Embryonic facial prominence (tissue), 1 donor: ENCODE measurements around the gene COL16A1.
A peak's percentile ranks its signal among the peaks of the same experiment; 100 is the strongest.

Experiments used
- DNase-seq: peaks from one replicate; pipeline ENCODE4 v3.0.0-alpha.2; 2016; ENCODE audit errors: extremely low spot score

COL16A1 gene

DNA sequence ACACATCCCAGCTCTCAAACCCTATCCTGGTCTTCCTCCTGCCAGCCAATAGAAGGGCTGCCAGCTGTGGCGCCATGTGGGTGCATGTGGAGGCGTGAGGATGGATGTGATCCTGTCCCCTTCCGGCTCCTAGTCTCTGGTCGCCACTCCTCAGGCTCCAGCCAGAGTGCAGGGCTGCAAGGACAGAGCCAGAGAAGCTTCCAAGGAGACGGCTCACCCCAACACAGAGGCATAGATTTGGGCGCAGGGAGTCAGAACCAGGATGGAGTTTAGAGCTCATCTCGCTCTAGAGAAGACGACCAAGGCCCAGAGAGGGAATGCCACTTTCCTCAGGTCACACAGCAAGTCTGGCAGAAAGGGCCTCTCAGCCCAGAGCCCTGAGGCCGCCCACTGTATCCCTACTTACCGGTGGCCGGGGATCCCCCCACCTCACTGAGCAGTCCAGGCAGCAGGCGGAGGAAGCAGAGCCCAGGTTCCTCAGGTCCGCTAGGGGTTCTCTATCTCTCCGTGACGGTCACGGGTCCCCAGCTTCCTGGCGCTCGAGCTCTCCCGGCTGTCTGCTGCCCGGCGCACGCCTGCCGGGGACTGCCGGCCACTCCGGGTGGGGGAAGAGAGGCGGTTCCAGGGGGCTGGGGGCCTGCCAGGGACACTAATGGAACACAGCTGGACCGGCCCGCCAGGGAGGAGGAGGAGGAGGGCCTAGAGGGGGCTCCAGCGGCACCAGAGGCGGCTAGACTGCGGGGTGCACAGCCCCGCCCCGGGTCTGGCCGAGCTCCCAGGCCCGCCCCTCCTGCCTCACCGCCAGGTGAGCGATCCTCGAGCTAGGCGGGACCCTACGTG lies at the start of gene COL16A1:
Gene COL16A1, minus strand, starts transcription at position 587 of the 840 bp plus-strand sequence. CDS start 1,824 bp downstream, outside the sequence.
- peak; percentile 51 for DNase-seq

DNA sequence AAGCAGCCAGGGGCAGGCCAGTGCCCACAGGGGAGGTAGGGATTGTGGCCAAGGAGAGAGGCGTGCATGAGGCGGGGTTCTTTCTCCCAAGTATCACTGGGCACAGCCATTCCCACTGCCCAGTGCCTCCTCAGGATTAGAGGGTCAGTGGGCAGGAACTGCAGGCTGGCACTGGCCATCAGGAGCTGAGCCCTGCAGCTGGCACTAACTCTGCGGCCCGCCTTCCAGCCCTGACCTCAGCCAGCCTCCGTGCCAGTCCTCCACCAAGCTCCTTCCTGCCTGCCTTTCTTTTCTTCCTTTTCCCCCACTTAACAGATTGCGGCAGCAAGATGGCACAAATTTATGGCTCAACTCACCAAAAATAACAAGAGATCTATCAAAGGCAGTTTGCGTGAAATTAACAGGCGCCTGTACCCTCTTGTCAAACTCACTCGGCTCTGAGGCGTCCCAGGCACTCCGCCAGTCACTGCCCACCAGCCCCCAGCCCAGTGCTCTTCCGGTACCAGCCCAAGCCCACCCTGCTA lies 49.2 kb upstream of the COL16A1 start:
- DNase-seq: no peak

DNA sequence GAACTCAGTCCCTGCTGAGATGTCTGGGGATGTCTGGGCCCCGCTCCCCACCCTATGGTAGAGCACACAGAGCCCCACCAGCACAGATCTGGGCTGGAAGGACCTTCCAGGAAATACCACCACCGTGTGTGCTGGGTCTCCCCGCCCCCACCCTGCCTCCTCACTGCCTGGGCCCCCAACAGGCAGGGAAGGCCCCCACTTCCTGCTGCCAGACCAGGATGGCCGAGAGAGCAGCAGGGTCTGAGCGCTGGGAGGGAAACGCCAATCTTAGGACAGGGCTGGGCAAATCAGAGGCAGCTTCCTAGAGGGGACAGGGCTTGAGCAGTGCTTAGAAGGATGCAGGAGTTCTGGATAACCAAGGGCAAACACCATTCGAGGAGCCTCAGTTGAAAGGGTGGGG lies 48.4 kb upstream of the COL16A1 start:
- no peak for DNase-seq

DNA sequence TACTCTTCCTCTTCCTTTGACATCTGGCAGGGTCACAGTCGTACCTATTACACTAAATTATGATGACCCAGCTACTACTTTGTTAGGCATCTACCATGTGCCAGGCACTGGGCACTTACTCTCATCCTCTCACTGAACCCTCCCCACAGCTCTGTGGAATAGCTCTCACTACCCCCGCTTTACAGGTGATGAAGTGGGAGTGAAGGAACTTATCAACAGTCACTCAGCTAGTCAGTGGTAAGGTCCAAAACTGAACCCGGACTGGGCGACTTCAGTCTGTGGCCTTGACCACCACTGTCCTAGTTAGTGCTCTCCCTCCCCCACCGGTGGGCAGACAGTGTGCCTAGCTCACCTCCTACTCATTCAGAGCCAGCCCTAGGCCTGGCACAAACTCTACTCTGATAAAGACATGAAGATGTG lies 48.0 kb upstream of the COL16A1 start:
- no peak for DNase-seq

DNA sequence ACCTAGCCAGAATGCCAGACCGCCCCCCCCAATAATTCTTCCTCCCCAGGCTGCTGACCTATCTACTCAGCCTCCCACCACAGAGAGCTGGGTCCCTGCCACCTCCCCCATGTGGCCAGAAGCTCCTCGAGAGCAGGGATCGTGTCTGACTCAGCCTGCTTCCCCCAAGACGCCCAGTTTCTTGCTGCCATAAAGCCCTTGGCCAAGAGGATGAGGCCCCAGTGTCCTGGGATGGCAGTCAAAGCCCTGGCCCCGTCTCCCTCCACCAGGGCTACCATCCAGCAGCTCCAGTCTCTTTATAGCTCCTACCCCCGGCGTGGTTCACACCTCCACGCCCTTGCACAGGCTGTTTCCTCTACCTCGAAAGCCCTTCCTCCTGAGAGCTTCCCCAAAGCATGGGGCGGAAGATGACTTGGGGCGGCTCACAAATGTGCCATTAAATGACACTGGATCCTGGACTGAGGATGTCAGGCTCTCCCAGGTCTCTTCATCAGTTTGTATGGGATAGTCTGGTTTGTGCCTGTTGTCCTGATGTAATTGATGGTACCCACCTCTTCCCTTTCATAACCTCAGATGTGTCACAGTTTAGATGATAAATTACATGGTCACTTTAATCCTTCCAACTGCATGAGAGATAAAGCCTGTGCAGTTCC lies 47.2 kb upstream of the COL16A1 start:
- DNase-seq: no peak

DNA sequence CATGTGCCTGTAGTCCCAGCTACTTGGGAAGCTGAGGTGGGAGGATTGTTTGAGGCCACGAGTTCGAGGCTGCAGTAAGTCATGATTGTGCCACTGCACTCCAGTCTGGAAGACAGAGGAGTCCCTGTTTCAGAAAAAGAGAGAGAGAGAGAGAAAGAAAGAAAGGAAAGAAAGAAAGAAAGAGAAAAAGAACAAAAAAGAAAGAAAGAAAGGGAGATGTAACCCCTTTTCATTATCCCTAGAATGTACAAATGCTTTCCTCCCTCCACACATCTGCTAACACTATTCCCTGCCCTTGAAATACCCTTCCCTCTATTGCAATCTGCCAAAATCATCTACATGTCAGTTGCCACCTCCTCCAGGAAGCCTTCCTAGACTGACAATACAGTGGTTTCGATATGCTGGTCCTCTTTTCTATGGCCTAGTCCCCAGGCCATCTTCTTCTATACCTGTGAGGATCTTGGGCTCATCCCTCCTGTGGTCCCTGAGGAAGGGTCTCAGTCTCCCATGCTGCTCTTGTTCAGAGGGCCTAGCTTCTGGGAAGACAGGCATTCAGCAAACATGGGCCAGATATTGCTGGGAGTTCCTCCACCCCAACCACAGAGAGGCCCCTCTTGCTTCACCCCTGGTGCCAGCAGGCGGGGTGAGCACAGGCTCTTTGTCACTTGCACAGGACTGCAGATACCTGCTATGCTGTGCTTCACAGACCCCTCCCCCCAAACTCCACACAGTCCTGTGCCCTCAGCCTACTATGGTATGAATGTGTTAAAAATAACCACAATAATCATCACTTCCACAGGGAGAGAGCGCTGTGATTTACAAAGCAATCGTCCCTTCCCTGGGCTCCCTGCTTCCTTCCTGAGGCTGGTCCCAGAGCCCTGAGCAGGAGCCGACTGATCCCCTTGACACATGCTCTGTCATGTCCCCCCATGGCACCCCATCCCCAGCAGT lies 46.2 kb upstream of the COL16A1 start:
- DNase-seq: no peak

DNA sequence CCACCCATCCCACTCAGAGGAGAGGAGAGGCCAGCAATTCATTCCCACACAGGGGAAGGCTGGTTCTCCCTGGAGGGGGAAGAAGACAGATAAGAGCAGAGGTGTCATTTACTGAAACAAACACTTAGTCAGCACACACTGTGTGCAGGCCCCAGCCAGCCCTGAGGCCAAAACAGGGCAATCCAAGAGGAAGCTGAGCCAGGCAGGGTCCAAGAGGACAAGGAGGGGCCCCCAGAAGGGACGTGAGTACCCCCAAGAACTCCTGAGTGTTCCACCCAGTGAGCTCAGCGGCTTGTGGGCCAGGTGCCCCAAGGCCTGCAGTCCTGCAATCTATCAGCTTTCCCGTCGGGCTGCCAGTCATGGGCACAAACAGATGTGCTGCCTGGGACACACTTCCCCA lies 44.5 kb upstream of the COL16A1 start:
- DNase-seq: no peak

DNA sequence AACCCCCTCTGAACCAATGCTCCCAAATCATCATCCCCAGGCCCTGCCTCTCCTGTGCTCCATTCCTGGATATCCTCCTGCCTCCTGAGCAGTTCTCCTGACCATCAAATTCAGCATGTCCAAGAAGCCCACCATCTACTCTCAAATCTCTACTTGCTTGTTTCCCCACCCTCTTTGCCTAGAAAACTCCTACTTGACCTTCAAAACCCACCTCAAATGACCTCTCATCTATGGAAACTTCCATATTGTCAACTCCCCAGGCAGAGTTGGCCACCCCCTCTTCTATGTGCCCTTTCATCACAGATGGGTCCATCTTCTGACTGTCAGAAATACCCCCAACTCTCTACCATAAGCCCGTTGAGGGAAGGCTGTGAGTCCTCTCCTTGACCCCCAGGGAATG lies 43.5 kb upstream of the COL16A1 start:
- DNase-seq: no peak

DNA sequence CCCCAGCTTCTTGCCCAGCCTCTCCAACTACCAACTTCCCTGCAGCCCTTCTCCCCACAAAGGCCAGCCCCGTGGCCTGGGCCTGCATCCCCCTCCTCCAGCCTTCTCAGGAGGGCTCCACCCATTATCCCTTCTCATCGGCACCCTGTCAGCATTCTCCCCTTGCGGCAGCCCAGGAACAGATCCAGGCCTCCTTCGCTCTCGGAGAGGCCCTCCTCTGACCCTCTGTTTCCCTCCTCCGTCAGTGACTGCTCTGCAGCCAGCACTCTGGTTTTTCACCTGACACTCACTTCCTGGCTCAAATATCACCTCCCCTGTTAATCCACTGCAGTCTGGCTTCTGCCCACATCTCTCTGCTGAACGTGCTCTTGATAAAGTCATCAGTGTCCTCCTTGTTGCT lies 42.9 kb upstream of the COL16A1 start:
- DNase-seq: no peak

DNA sequence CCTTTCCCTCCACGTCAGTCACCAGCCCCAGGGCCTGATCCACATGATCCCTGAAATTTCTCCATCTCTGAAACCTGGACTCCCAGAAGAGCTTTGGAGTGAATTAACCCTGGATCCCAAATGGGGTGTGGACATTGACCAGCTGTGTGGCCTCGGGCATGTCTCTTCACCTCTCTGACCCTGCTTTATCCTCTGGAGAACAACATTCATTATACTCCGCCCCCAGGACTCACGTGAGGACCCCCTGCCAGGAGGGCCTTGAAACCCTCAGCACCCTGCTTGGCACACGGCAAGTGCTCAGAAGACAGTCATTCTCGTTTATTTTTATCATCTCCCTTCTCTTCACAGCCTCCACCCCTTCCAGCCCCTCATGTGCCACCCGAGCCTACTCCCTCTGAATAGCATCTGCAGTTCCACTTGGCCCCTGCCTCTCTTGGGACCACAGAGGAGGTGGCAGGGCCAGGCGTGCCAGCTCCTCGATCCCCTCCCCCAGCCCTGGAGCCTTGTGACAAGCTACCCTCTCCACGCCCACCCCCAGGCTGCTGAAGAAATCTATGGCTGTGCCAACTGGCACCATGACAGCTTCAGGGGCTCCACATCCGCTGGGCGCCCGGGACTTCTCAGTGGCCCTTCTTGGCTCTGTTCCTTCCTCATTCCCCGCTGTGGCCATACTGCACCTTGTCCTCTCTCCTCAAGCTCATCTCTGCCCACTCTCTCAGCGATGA lies 42.3 kb upstream of the COL16A1 start:
- DNase-seq: no peak

DNA sequence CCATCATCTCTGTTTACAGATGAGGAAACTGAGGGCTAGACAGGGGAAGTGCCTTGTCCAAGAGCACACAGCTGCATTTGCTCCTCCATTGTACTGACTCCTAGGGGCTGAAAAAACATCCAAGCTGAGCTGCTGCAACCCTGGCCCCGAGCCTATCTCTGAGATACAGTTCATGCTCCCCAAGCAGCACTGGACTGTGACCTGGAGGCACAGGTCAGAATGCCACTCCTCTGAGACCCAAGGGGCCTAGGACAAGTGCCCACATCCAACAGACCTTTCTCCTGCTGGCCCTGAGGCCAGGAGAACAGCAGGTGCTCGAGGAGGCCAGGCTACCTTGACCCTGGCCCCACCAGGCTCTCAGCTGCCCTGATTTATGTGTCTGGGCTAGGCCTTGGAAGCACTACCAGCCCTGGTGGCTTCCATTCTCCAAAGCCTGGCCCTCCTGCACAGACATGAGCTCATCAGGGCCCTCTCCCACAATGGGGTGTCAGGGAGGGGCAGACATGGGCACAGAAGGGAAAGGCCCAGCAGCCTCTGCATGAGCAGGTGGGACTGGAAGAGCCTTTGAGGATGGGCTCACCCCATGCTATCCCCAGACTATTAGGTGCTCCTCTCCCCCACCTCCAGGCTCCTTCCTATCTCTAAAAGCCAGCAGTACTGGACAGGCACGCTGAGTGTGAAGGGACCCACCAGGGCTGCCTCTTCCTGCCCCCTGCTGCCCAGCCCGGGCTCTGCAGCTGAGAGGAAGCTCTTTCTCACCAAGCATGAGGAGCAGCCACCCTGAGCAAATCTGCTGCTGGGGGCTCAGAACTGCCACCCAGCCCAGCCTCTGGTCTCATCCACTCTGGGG lies 41.5 kb upstream of the COL16A1 start:
- DNase-seq: no peak

DNA sequence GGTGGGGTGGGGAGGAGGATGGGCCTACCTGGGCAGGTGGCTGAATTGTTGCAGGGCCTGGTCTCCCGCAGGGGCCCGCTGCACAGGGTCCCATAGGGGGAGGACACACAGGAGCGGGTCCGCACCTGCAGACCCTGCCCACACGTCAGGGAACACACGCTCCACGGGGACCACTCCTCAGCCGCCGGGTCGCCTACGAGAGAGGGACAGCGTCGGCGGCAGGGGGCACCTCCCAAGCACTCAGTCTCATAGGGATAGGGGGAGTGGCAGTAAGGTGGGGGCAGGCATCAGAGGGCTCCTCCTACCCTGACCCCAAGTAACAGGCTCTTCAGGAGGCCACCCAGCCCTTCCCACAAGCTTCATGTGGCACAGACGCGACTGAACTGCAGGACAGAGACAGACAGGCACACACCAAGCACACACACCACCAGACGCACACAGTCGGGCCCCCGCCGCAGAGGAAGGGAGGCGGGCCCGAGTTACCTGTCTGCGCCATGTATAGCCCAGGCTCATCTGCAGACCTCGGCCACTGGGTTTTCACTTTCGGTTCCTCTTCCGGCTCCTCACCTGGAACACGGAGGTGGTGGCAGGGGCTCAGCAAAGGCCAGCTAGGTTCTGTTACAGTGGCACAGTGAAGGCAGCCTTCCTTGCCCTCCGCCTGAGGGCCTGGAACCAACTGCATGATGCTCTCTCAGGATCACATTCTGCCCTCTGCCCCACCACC lies 40.5 kb upstream of the COL16A1 start:
- no peak for DNase-seq

DNA sequence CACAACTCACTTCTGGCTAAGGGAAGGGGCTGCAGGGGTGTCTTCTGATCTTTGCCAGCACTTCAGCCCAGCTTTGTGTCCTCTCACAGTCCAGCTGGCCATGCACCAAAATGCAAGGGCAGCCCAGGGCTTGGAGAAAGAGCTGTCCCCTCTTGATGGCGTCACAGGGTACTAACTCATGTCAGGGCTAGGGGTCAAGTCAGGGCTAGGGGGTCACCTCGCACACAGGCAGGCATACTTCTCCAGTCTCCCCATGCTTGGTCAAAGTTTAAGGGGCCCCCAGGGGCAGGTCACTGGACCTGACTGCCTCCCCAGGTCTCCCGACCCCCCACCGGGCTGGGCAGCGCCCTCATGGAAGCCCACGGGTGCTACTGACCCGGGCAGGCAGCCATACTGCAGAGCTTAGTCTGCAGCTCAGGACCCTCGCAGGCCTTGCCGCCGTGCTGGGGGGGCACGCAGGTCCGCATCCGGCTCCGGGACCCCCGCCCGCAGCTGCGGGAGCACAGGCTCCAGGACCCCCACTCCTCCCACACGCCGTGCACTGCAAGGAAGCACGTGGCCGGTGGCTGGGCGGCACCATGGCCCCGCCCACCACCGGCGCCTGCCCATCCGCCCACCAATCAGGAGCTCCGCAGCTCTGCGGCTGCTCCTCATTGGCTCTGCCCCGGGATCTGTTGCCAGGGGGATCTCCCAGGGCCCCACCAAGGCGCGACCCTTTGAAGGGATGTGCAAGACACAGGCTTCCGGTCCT lies 38.8 kb upstream of the COL16A1 start:
- DNase-seq: no peak

DNA sequence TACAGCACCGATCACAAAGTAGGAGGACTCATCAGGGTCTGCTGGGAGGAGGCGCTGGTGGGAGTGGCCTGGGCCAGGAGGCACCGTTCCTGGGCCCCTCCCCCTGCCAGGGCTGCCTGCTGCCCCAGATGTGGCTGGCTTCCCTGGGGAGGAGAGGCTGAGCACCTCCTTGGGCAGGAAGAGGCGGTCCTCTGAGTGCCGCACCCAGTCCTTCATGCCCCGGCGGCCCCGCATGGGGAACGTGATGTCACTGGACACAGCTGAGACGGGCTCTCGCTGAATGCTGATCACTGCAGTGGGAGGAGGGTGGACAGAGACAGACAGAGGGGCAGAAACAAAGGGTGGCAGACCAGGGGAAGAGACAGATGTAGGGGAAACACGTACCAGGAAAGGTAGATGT lies 35.5 kb upstream of the COL16A1 start:
- DNase-seq: no peak

DNA sequence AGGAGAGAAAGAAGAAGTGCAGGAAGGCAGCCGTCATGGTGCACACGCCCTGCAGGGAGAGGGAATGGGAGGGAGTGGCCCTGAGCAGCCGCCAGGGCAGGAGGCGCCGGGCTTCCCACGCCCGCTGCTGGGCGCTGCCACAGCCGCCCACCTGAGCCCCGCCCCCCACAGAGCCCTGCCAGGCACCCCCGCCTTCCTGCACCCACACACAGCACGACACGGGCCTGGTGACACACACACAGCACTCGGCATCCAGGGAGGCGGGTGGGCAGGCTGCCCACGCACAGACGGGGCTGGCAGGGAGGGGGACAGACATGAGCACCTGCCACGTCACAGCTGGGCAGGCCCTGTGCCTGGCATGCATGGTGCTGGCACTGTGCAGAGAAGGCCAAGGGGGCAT lies 32.9 kb upstream of the COL16A1 start:
- DNase-seq: no peak

DNA sequence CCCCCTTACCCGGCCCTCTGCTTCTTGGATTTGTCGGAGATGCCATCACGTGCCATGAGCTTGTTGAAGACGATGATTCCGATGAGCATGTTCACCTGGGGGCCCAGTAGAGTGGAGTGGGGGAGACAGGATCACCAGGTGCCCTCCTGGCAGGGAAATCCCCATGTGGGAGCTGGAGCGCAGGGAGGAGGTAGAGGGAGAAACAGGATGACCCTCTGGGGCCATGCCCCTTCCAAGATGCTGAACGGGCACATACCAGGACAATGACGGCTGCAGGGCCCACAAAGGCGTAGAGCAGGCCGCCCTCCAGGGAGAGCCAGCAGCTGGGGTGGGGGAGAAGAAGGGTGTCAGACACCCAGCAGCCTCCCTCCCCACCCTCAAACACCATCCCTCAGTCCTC lies 31.8 kb upstream of the COL16A1 start:
- DNase-seq: no peak

DNA sequence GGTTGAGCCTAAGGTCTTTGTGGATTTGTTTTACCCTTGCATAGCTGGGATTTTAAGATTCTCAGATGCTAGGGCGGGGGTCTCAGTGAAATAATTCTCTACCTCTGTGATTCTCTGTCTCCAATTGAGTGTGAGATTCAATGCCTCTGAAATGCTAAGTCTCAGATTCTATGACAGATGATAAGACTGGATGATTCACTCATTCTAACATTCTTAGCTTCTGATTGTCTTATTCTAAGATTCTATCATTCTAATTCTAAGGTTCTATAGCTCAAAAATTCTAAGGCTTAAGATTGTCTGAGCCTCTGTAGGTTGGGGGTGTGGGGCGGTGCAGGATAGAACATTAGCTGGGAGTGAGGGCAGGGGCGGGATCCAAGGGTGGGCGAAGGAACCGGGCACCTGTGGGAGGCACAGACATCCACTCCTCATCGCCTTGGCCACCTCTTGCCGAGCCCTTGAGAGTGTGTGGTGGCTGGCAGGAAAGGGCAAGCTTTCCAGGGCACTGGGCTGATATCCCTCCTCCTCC lies 30.8 kb upstream of the COL16A1 start:
- no peak for DNase-seq

DNA sequence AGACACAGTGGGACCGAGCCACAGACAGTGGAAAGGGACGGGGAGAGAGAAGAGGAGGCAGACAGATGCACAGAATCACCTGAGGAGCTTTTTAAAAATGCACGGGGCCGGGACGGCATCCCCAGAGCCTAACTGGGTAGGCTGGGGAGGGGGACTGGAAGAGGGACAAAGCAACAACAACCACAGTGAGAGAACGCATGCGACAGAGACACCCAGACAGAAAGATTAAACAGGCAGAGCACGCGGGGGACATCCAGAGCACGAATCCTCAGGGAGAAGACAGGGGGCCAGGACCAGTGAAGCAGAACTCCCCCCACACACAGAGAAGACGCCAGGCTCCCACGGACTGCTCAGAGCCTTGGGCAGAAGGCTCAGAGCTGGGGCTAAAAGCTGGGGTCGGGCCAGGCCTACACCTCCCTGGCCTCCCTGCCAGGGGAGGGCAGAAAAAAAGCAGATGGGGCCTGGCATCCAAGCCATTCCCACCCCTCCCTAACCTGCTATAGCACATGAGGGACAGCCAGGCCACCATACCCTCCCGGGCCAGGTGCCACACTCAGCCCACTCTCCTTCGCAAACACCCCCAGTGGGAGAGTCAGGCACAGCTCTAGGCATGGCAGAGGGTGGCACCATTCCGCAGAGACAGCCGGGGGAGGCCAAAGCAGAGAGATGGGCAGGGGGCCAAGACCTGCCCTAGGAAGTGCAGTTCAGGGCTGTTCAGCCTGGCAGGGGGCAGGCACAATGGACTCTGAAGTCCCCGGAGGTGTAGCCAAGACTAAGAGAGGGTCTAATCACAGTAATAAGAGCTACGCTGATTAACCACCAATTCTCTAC lies 29.8 kb upstream of the COL16A1 start:
- DNase-seq: no peak
